HTERT RPE-1 (cell line): Measurements from ENCODE around the gene PTPN21.

ENCODE experiments used
- in situ Hi-C: fragments of 300-500 bp; cut with MboI; formaldehyde crosslinking; loops from 4 replicates; pipeline ENCODE4 v1.14.3; 2020; ENCODE audit warnings: low sequenced_read_pairs

Gene PTPN21

GRCh38 chr14:88554457-88555286 lies at the start of gene PTPN21:
TSS of gene PTPN21 (minus strand) at chr14:88555007. CDS start at chr14:88550417, 4,590 bp downstream.
- in situ Hi-C loops: no loop called here

- in situ Hi-C loops: no loop called here
Measured at GRCh38 chr14:88604212-88604611, 49.4 kb upstream of the PTPN21 start.

- in situ Hi-C loops: no loop called here
Measured at GRCh38 chr14:88599761-88600439, 45.1 kb upstream of the PTPN21 start.

GRCh38 chr14:88599326-88599725 lies 44.5 kb upstream of the PTPN21 start:
- in situ Hi-C loops: no loop called here

GRCh38 chr14:88598097-88598675 lies 43.4 kb upstream of the PTPN21 start:
- in situ Hi-C loops: no loop called here

- in situ Hi-C loops: no loop called here
Measured at GRCh38 chr14:88597601-88598000, 42.8 kb upstream of the PTPN21 start.

GRCh38 chr14:88597038-88597437 lies 42.2 kb upstream of the PTPN21 start:
- in situ Hi-C loops: no loop called here

- in situ Hi-C loops: no loop called here
Measured at GRCh38 chr14:88592031-88592430, 37.2 kb upstream of the PTPN21 start.

GRCh38 chr14:88590173-88590572 lies 35.4 kb upstream of the PTPN21 start:
- in situ Hi-C loops: no loop called here

GRCh38 chr14:88588081-88588480 lies 33.3 kb upstream of the PTPN21 start:
- in situ Hi-C loops: no loop called here

- in situ Hi-C loops: no loop called here
Measured at GRCh38 chr14:88584451-88584850, 29.6 kb upstream of the PTPN21 start.

- in situ Hi-C loops: no loop called here
Measured at GRCh38 chr14:88576222-88576621, 21.4 kb upstream of the PTPN21 start.

- in situ Hi-C loops: no loop called here
Measured at GRCh38 chr14:88572117-88572516, 17.3 kb upstream of the PTPN21 start.

GRCh38 chr14:88568196-88568595 lies 13.4 kb upstream of the PTPN21 start:
- in situ Hi-C loops: no loop called here

GRCh38 chr14:88565427-88565826 lies 10.6 kb upstream of the PTPN21 start:
- in situ Hi-C loops: no loop called here

GRCh38 chr14:88563845-88564244 lies 9.0 kb upstream of the PTPN21 start:
- in situ Hi-C loops: no loop called here

- in situ Hi-C loops: no loop called here
Measured at GRCh38 chr14:88562831-88563686, 8.3 kb upstream of the PTPN21 start, which contains the start of gene ZC3H14. TSS of gene ZC3H14 (plus strand) at chr14:88563037. CDS start at chr14:88563134, 97 bp downstream.

GRCh38 chr14:88562532-88562830 lies 7.7 kb upstream of the PTPN21 start:
- in situ Hi-C loops: no loop called here

GRCh38 chr14:88559852-88560251 lies 5.0 kb upstream of the PTPN21 start:
- in situ Hi-C loops: no loop called here

GRCh38 chr14:88556581-88556980 lies 1.8 kb upstream of the PTPN21 start:
- in situ Hi-C loops: no loop called here

- in situ Hi-C loops: no loop called here
Measured at GRCh38 chr14:88553886-88554456, 836 bp downstream of the PTPN21 start.
